DMS153 treated with DMSO at 0.1 percent for 48 hours (cell line): ENCODE data around the gene GSN.
"Not testable (repeated sequence)": the region's sequence is repeated elsewhere in the genome, so short reads cannot be mapped to it uniquely, and the experiment has no call there.

Source experiments
- DNase-seq: peaks from one replicate; lab custom pipeline; 2025; ENCODE audit not compliant: unreplicated experiment; lab: John Stamatoyannopoulos, UW

The GSN gene

DNA sequence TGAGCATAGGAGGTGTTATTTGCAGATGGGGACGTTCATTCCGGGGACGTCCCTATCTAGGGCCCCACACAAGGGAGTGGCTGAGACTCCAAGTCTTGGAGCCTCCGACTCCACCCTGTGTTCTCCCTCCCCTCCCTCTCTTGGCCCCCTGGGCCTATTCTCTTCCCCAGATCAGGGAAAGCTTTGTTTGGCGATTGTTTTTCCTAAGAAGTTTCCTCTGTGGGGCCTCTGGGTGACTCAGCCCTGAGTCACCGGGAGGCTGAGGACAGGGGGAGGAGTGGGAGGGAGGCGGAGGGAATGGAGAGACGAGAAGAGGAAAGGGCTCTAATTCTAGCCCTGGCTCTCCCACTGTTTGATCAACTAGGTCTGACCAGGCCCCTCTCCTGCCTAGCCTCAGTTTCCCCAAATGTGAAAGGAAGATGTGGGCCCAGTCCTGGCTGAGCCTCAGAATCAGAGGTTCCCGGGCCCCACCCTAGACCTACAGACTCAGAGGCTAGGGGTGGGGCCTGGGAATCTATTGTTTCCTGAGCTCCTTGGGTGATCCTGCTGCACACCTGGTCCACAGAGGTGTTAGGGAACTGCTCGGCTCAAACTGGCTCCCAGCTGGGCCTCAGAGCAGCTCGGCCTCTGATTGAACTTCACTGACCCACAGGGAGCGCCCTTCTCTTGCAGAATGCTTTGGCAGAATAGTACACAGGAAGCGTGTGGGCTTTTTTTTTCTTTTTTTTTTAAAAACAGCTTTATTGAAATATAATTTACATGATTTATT lies 19.2 kb downstream of the GSN start:
- peak; percentile 58 for DNase-seq

DNA sequence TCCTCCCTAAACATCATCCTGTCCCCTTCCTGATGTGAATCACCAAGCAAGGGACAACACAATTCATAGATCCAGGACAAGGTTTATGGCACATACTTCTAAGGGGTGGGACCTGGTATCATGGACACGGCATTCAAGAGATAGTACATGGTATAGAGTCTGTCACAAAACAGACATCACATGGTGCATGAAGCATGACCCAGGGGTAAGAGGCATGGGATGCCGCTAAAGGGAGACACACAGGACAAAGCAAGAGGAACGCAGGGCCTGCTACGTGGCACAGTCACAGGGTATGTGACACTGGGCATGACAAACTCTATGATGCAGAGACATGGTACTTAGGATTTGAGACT lies 20.7 kb downstream of the GSN start:
- DNase-seq: no peak

DNA sequence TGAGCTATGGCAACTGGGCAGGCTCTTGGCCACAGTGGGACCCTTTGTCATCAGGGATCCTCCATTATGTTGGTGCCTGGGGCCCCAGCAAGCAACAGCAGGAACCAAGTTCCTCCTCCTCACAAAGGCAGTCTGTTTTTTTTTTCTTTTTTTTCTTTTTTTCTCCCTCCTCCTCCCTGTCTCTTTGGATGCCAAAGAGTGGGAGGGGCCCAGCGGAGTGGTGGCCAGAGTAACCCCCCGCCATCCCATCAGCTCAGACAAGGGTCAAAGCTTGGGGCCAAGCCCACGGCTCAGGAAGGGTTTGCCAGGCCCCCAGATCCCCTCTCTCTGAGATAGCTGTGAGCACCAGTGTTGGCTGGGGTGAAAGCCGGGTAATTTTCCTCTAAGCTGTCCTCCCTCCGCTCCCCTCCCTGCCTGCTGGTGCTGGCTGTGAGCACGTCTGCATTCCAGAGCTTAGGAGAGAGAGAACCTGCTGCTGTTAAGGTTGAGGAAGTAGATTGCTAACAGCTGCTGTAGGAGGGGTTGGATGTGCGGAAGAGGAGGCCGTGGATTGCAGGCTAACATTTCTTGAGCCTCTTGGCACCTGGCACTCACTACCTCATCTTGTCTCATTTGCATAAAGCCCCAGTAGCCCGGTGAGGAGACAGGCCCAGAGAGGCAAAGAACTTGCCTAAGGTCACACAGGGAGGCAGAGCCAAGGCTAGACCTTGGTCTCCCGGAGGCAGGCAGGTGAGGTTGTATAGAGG lies 21.2 kb downstream of the GSN start:
- DNase-seq: no peak

DNA sequence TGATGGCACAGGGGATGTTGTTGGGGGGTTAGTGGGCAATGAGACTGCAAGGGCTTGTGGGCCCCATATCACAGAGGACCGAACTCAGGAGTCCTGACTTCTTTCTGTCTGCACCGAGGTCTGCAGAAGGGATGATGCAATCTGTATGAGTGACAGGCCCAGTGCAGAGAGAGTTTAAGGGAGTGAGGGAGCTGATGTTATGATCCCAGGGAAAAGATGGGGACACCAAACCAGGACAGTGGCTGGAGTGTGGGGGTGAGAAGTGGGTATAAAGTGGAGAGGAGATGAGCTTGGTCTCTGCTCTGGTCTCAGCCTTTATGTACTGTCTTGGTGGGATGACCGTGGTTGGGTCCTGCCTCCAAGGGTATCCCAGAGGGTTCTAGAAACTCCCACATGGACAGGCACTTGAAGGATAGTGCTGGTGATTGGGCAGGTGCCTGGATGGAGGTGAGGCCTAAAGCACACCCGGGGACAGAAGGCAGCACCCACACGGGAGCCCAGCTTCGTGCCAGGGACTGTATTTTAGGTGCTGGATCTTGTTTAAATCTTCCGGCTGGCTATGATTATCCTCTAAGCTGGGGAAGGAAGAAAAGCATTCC lies 21.9 kb downstream of the GSN start:
- DNase-seq: no peak

DNA sequence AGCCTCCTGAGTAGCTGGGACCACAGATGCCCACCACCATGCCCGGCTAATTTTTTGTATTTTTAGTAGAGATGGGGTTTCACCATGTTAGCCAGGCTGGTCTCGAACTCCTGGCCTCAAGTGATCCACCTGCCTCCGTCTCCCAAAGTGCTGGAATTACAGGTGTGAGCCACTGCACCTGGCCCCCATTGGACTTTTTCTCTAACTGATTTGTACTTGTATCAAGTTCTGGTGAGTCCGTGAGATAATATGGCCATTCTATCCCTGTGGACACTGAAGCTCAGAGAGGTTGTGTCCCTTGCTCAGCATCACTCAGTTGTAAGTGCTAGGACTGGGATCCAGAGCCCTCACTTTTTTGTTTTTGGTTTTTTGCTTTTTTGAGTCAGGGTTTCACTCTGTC lies 23.6 kb downstream of the GSN start:
- not testable (repeated sequence) for DNase-seq

DNA sequence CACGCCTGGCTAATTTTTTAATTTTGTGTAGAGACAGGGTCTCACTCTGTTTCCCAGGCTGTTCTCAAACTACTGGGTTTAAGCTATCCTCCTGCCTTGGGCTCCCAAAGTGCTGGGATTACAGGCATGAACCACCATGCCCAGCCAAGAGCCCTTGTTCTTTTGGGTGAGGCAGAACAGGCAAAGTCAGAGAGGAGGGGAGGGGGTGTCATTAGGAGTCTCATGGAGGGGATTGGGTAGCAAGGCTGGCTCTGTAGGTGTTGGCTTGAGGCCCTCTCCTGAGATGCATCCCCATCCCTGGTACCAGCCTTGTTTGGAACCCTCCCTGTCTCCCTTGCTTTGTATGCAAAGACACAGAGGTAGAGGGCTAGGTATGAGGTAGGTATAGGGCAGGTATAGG lies 24.1 kb downstream of the GSN start:
- no peak for DNase-seq

DNA sequence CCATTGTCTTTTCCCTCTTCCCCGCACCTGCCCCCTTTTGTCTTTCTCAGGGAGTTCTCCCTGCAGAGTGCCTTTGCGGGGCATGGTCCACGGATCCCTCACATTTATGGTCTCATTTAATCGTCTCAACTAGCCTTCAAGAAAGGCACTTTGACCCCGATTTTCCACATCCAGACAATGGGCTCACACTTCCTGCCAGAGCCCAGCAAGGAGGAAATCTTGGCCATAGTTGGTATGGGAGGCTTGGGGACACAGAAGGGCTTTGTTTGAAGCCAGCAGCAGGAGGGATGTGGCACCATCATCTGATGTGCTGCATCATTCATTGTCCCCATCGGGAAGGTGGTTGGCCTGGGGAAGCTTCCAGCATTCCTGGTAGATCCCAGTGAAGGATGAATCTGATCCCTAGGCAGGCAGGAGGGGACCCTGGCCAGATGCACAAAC lies 24.9 kb downstream of the GSN start:
- no peak for DNase-seq

DNA sequence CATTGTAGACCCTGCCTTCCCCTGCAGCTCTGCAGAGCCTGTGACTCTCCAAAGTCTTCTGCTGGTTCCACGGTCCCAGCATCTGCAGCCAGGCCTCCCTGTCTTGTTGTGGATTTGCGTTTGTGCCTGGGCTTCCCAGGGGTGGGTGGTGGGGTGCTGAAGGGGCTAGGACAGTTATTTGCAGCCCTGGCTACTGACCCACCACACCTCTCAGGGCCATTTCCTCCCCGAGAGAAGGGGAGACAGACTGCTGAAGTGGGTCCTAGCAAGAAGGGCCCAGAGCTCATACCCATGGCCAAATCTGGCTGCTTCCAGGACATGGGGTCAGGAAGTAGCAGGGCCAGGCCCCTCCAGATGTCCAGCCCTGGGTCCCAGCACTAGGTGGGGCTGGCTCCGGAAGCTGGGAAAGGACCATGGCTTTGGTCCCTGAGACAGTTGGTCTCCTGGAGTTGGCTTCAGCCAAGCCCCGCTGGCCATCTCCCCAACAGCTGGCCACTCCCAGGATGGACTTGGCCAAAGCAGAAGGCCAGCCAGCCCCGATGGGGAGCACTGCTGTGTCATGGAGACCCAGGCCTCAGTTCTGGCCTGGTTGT lies 26.3 kb downstream of the GSN start:
- DNase-seq: no peak

DNA sequence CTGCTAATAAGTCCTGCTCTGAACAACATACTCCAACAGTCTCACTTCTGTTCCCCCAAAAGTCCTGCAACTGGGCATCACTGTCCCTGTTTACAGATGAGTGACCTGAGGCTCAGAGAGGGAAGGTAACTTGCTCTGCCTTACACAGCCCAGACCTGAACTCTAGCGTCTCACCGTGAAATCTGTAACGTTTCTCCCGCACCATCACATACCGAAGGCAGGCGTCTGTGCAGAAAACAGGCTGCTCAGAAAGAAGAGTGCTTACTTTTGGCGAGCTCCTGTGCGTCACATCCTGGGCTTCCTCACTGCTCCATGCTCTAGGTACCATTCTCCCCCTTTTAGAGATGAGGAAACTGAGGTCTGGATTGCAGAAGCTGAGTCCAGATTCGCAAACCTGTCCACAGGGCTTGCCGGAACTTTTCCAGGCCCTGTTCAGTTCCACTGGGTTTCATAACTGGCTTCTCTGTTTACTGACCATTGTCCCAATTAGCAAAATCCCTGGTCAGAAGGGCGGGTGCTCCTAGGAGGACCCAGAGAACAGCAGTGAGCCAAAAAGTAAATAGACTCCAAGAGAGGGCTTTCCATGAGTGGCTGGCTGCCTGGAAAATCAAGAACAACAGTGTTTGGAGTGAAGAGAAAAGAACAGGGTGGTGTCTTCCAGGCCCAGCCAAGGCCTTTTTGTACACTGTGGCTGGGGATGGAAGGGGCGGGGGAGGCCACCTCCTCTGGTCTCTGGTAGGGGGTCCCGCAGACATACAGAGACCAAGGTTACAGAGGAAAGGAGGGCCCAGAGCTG lies 27.1 kb downstream of the GSN start:
- DNase-seq: no peak

DNA sequence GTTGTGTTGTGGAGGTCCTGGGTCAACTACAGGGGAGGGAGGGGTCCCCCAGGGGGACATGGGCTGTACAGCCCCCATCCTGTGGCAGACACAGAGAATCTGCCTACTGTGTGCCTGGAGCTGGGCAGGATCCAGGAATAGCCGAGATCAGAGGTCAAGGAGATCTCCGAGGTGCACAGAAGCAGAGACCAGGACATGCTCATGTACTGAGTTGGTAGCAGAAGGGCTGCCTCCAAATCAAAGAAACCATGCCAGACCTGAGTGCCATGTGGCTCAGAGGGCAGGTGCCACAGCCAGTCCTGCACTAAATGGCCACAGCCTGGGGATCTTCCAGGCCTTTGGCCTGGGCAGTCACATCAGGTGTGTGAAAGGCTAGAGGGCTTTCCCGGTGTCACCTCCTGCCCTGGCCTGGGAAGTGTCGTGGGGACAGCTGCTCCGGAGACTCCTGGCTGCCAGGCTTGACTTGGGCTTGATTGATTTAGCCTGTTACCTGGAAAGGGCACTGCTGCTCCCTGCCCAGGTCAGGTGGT lies 27.8 kb downstream of the GSN start:
- DNase-seq: no peak

DNA sequence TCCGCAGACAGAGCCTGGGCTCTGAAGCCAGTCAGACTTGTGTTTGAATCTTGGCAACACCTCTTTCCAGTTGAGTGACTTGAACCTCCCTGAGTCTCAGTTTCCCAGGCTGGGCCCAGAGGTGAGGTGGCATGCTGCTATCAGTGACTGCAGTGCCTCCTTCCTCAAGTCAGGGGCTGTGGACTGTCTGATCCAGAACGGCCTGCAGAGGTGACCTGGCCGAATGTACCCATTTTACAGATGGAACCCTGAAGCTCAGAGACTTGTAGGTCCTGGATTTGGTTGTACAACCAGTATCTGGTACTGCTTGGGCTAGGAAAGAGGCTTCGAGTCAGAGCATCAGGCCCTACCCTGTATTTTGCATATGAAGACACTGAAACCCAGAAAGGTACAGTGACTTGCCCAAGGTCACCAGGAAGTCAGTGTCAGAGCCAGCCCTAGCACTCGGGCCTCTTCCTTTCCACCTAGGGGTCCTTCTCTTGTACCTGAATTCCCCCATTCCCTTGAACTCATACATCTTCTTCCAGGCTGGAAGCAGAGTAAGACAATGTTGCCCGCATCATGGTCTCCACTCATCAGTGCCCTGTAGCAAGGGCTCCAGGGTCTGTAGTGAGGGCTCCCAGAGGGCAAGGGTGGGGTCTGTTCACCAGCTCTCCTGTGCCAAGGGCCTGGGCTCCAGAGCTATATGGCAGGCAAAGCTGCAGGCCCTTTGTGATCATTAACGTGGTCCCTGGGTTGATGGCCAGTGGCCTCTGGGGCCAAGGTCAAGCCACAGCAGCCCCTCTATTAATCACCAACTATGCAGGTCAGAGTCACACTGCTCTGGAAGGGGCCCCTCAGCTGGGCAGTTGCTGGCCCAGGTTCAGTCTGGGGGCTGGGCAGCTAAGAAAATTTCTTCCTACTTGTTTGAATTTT lies 28.5 kb downstream of the GSN start:
- no peak for DNase-seq

DNA sequence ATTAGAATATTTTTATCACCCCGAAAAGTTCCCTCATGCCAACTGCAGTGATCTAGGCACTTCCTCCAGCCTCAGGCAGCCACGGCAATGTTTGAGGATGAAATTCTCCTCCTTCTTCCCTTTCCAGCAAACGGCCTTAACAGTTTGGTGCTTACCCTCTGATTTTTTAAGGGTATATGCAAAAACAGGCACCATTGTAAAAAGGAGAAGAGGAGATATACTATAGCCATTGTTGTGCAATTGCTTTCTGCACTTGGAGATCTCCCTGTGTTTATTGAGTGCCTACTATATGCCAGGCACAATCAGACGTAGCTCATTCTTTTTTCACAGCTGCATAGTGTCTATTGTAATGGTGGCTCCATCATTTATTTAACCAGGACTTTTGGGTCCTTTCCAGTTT lies 29.4 kb downstream of the GSN start:
- no peak for DNase-seq

DNA sequence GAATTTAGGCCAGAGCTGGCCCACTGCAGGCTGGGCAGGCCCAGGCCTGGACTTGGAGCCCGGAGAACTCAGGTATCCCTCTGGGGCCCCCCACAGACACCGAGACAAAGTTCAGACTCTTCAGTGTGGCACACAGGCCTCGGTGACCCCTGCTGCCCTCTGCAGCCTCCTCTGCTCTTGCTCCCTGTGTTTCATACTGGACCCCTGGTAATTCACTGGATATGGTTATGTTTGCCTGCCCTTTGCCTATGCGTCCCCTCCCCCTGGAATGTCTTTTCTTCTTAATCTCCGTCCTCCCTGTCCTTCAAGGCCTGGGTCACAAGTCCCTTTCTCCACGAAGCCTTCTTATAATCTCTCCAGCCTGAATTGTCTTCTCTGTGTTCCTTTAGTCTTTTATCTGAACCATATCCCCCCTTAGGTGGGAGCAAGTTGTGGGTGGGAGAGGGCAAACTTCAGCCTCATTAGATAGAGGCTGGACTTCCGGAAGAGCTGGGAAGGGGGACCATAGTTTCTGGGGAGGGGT lies 30.1 kb downstream of the GSN start:
- no peak for DNase-seq

DNA sequence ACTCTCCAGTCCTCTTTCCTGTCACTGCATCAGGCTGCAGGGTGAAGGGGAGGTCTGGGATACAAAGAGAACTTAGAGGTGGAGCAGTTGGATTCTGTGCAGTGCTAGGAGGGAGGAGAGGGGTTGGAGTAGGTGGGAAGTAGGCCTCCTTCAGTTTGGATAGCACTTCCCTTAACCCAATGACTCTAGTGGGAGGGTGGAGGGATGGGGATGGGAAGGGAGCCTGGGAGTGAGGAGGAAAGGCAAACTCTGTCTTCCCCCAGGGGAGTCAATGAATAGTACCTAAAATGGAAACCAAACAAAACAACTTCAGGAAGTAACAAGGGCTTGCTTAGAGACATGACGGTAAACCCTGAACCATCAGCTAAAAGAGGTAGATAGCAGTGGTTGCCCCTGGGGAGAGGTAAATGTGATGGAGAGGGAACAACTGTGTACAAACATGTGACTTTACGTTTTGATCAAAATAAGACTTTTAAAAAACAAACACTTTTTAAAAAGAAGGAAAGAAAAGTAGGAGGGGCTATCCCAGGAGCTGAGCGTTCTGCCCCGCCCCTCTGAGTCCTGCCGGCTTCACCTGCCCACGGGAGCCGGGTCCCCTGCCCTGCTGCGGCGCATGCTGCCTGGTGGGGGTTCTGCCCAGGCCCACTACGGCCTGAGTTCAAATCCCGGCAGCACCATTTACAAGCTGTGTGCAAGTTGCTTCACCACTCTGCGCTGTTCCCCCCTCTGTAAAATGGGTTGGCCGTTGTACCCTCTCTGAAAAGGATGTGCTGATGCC lies 30.9 kb downstream of the GSN start:
- DNase-seq: peak; percentile 95

DNA sequence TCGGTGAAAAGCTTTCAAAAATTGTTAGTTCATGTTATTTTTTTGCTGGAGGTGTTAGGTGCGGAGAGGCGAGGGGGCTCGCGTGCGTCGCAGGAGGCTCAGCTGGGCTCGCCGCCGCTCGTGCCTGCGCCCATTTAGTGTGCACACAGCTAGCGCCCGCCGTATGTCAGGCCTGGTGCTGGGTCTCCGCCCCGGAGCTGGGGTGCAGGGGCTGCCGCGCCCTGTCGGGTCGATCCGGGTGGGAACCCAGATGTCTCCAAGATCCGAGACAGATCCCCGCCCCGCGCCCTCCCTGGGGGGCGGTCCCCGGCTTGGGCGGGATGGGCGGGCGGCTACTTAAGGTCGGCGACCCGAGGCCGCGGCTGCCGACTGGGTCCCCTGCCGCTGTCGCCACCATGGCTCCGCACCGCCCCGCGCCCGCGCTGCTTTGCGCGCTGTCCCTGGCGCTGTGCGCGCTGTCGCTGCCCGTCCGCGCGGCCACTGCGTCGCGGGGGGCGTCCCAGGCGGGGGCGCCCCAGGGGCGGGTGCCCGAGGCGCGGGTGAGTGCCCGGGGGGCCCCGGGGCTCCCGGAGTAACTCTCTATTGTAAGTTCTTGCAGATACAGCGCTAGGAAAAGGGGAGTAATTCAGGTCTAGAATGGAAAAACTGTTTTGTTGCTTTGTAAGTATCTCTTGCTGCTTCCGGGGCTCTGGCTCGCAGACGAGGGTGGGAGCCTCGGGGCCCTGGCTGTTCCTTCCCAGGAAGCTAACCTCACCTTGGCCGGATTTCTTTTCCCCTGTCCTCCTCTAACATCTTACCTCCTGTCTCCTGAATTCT lies 31.7 kb downstream of the GSN start:
- no peak for DNase-seq

DNA sequence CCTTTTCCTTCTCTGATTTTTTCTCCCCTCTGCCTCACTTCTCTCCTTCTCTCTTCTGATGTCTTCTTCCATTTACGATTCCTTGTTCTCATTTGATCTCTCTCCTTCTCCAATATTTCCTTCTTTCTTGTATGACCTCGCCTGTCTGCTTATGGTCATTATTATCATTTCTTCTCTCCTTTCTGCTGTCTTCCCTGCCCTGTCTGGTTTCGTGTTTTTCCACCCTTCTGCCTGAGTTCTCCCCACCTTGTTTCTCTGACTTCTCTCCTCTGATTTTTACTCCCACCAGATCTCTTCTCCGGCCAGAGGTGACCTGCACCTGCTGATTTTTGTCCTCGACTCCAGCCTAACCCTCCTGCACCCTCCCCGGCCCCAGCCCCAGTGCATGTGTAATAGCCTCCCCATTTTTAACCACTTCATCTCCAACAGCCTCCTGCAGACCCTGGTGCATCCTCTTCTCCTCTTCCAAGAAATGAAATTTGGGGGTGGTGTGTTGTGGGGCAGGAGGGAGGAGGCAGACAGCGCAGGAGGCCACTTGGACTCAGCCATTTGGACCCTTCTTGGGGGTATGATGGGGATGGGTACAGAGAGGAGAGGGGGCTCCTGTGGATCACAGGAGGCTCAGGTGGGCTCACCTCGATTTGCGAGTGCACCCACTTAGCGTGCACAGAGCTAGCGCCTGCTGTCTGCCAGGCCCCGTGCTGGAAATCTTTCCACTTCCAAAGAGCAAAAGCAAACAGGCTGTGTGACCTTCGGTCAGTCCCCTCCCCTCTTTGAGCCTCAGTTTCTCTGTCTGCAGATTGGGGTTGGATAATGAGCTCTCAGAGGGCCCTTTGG lies 32.5 kb downstream of the GSN start:
- DNase-seq: no peak

DNA sequence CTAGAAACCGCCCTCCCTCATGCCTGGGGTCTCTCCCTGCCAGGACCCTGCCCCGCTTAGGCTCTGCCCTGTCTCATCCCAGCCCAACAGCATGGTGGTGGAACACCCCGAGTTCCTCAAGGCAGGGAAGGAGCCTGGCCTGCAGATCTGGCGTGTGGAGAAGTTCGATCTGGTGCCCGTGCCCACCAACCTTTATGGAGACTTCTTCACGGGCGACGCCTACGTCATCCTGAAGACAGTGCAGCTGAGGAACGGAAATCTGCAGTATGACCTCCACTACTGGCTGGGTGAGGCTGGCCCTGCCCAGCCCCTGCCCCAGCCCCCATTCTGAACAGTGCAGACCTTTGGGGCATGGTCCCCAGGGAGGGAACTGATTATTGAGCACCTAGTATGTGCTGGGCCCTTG lies 33.9 kb downstream of the GSN start:
- no peak for DNase-seq
